GM21447 (cell line): ENCODE data around the gene SIGLEC1.

Experiments
- ATAC-seq: cut with Tn5 transposase; IDR thresholded peaks from one replicate; pipeline ENCODE4 v1.9.1; 2021; ENCODE audit not compliant: unreplicated experiment

The SIGLEC1 gene

GRCh38 chr20:3729378-3729777, 17.0 kb upstream of the SIGLEC1 start:
- no peak for ATAC-seq

GRCh38 chr20:3728876-3729275, 16.5 kb upstream of the SIGLEC1 start:
- no peak for ATAC-seq

GRCh38 chr20:3728354-3728753, 16.0 kb upstream of the SIGLEC1 start:
- no peak for ATAC-seq

- no peak for ATAC-seq
Observed at GRCh38 chr20:3727401-3728021, 15.1 kb upstream of the SIGLEC1 start.

GRCh38 chr20:3724356-3724755, 12.0 kb upstream of the SIGLEC1 start:
- no peak for ATAC-seq

- ATAC-seq = no peak
Observed at GRCh38 chr20:3723284-3723683, 10.9 kb upstream of the SIGLEC1 start.

GRCh38 chr20:3721912-3722311, 9.5 kb upstream of the SIGLEC1 start:
- ATAC-seq = no peak

GRCh38 chr20:3720626-3721025, 8.2 kb upstream of the SIGLEC1 start:
- ATAC-seq = no peak

- ATAC-seq = no peak
Observed at GRCh38 chr20:3720068-3720467, 7.7 kb upstream of the SIGLEC1 start.

- ATAC-seq = no peak
Observed at GRCh38 chr20:3719046-3719445, 6.6 kb upstream of the SIGLEC1 start.

- ATAC-seq = peak; percentile 58
Observed at GRCh38 chr20:3716195-3716834, 3.9 kb upstream of the SIGLEC1 start.

- ATAC-seq = no peak
Observed at GRCh38 chr20:3714092-3714491, 1.7 kb upstream of the SIGLEC1 start.

GRCh38 chr20:3711484-3711941, 887 bp downstream of the SIGLEC1 start:
- ATAC-seq = no peak

- no peak for ATAC-seq
Observed at GRCh38 chr20:3710703-3711483, 1.5 kb downstream of the SIGLEC1 start.

- ATAC-seq = no peak
Observed at GRCh38 chr20:3710011-3710466, 2.4 kb downstream of the SIGLEC1 start.

- ATAC-seq = no peak
Observed at GRCh38 chr20:3707508-3707899, 4.9 kb downstream of the SIGLEC1 start.

- ATAC-seq = no peak
Observed at GRCh38 chr20:3706774-3707507, 5.5 kb downstream of the SIGLEC1 start.

GRCh38 chr20:3705970-3706739, 6.2 kb downstream of the SIGLEC1 start:
- no peak for ATAC-seq

GRCh38 chr20:3705491-3705969, 6.9 kb downstream of the SIGLEC1 start:
- ATAC-seq = no peak

- ATAC-seq = no peak
Observed at GRCh38 chr20:3704087-3704486, 8.3 kb downstream of the SIGLEC1 start.
